GM18873 (cell line): ENCODE measurements around the gene GOLGA8K.
"Not testable (repeated sequence)": the region's sequence is repeated elsewhere in the genome, so short reads cannot be mapped to it uniquely, and the experiment has no call there.

Experiments used
- ATAC-seq: cut with Tn5 transposase; IDR thresholded peaks from one replicate; pipeline ENCODE4 v1.9.1; 2021; ENCODE audit warnings: mild to moderate bottlenecking, moderate library complexity, moderate number of reproducible peaks; ENCODE audit not compliant: unreplicated experiment, low FRiP score

The GOLGA8K gene

GRCh38 chr15:32403192-32403591 is at the start of gene GOLGA8K:
Gene GOLGA8K (minus strand): TSS chr15:32403292. CDS start chr15:32403194, 98 bp downstream.
- ATAC-seq = not testable (repeated sequence)

GRCh38 chr15:32440445-32440977 is 37.4 kb upstream of the GOLGA8K start:
- not testable (repeated sequence) for ATAC-seq

GRCh38 chr15:32434102-32434963 is 31.2 kb upstream of the GOLGA8K start:
- not testable (repeated sequence) for ATAC-seq

GRCh38 chr15:32427635-32428034 is 24.5 kb upstream of the GOLGA8K start:
- ATAC-seq = not testable (repeated sequence)

- ATAC-seq = not testable (repeated sequence)
Observed at GRCh38 chr15:32426511-32426910, 23.4 kb upstream of the GOLGA8K start.

GRCh38 chr15:32407903-32408302 is 4.8 kb upstream of the GOLGA8K start:
- not testable (repeated sequence) for ATAC-seq

- ATAC-seq = not testable (repeated sequence)
Observed at GRCh38 chr15:32396522-32396921, 6.6 kb downstream of the GOLGA8K start.

GRCh38 chr15:32394745-32395144 is 8.3 kb downstream of the GOLGA8K start:
- not testable (repeated sequence) for ATAC-seq

- ATAC-seq = not testable (repeated sequence)
Observed at GRCh38 chr15:32388050-32388648, 14.9 kb downstream of the GOLGA8K start.

GRCh38 chr15:32385823-32386495 is 17.1 kb downstream of the GOLGA8K start:
- ATAC-seq = not testable (repeated sequence)

GRCh38 chr15:32374185-32374584 is 28.9 kb downstream of the GOLGA8K start:
- not testable (repeated sequence) for ATAC-seq

GRCh38 chr15:32373707-32374106 is 29.4 kb downstream of the GOLGA8K start:
- ATAC-seq = not testable (repeated sequence)

- ATAC-seq = not testable (repeated sequence)
Observed at GRCh38 chr15:32372075-32372474, 31.0 kb downstream of the GOLGA8K start.

GRCh38 chr15:32370526-32370925 is 32.6 kb downstream of the GOLGA8K start:
- not testable (repeated sequence) for ATAC-seq

GRCh38 chr15:32370064-32370463 is 33.0 kb downstream of the GOLGA8K start:
- not testable (repeated sequence) for ATAC-seq

- not testable (repeated sequence) for ATAC-seq
Observed at GRCh38 chr15:32366492-32366891, 36.6 kb downstream of the GOLGA8K start.

- not testable (repeated sequence) for ATAC-seq
Observed at GRCh38 chr15:32365955-32366354, 37.1 kb downstream of the GOLGA8K start.

- not testable (repeated sequence) for ATAC-seq
Observed at GRCh38 chr15:32364944-32365343, 38.1 kb downstream of the GOLGA8K start.

- ATAC-seq = not testable (repeated sequence)
Observed at GRCh38 chr15:32363449-32363848, 39.6 kb downstream of the GOLGA8K start.

- not testable (repeated sequence) for ATAC-seq
Observed at GRCh38 chr15:32361662-32362061, 41.4 kb downstream of the GOLGA8K start.

GRCh38 chr15:32358462-32358861 is 44.6 kb downstream of the GOLGA8K start:
- ATAC-seq = not testable (repeated sequence)
